ENCODE measurements around the gene RPS15. TPM values are rescaled to one million over a fixed set of nuclear protein-coding genes. Genes with fewer than 3 reads are reported as not detected.
A peak's percentile ranks its signal among the peaks of the same experiment; 100 is the strongest.

Gene RPS15
- total RNA-seq, 1 experiment from 2014 or later: 1,862 TPM

GRCh38 chr19:1472231-1473084, 34.3 kb downstream of the RPS15 start:
- CTCF ChIA-PET: interaction anchor here (1.1 to 1.7 kb wide), 2 partner anchors 28 to 157 kb away, joined by 3 to 7 read pairs; no protein-coding TSS in a partner anchor

More at GRCh38 chr19:1472231-1473084, 34.3 kb downstream of the RPS15 start:
- POLR2A ChIA-PET: interaction anchor here (1.0 to 2.4 kb wide), 5 partner anchors 17 to 339 kb away, joined by 3 to 8 read pairs (median 5); partner anchors contain the start of gene REEP6
- no TSS peak for BruUV-seq (replicated peaks)
- Histone ChIP-seq H3K4me1 (ENCODE audit: control insufficient read depth in 1 of 2, insufficient read depth in 2 of 2, low read length in 2 of 2) (peaks cover 20 to 44% of the 10 kb centered on the region in 2 experiments), H2AFZ (ENCODE audit: low read depth, low read length, poor library complexity, severe bottlenecking) (no peak overlapping the region), H3K27me3 (ENCODE audit: insufficient read depth, low read length) (no peaks in the 10 kb centered on the region), H3K4me3 (replicated peaks in 1 of 2; ENCODE audit: low read depth in 1 of 2, low read length in 2 of 2) (no peak overlapping the region), H3K36me3 (ENCODE audit: control insufficient read depth in 1 of 2, insufficient read depth in 2 of 2, low read length in 2 of 2) (peaks cover 3 to 4% of the 10 kb centered on the region in 2 experiments; a peak in 2 of 4 replicates), H3K79me2 (ENCODE audit: insufficient read depth, low read length) (peaks cover 30% of the 10 kb centered on the region), H3K9ac (ENCODE audit: low read length) (no peak overlapping the region), H3K9me3 (ENCODE audit: control insufficient read depth in 1 of 2, insufficient read depth in 1 of 2, low read depth in 1 of 2, low read length in 2 of 2) (no peaks in the 10 kb centered on the region), H3K4me2 (ENCODE audit: low read length) (0 out of 2 replicates have a peak overlapping the region, but pooled peaks have one; percentile 96), H4K20me1 (ENCODE audit: insufficient read depth) (no peaks in the 10 kb centered on the region), H3K9me2 (ENCODE audit: insufficient read depth) (no peaks in the 10 kb centered on the region), H3K27ac (ENCODE audit: low read depth, low read length) (no peak overlapping the region; the same call in 1 of the 2 replicates)
- TF ChIP-seq, protein P1, sequence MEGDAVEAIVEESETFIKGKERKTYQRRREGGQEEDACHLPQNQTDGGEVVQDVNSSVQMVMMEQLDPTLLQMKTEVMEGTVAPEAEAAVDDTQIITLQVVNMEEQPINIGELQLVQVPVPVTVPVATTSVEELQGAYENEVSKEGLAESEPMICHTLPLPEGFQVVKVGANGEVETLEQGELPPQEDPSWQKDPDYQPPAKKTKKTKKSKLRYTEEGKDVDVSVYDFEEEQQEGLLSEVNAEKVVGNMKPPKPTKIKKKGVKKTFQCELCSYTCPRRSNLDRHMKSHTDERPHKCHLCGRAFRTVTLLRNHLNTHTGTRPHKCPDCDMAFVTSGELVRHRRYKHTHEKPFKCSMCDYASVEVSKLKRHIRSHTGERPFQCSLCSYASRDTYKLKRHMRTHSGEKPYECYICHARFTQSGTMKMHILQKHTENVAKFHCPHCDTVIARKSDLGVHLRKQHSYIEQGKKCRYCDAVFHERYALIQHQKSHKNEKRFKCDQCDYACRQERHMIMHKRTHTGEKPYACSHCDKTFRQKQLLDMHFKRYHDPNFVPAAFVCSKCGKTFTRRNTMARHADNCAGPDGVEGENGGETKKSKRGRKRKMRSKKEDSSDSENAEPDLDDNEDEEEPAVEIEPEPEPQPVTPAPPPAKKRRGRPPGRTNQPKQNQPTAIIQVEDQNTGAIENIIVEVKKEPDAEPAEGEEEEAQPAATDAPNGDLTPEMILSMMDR (IDR thresholded peaks at IDR 0.05 in 2 of 3, conservative IDR thresholded peaks at IDR 0.05 in 1 of 3; ENCODE audit: borderline replicate concordance in 1 of 3, insufficient read depth in 1 of 3, low read depth in 2 of 3, low read length in 2 of 3): no peak
- no peak for TF ChIP-seq MAX (IDR thresholded peaks at IDR 0.05)
- TF ChIP-seq JUND (IDR thresholded peaks at IDR 0.05): no peak
- TF ChIP-seq ZFX (IDR thresholded peaks at IDR 0.05): no peak
- TF ChIP-seq POLR2A (IDR thresholded peaks at IDR 0.05; ENCODE audit: borderline replicate concordance, extremely low read depth, insufficient read depth, insufficient read length): no peak
- TF ChIP-seq SP1 (IDR thresholded peaks at IDR 0.05; ENCODE audit: low read depth): no peak
- no peak for TF ChIP-seq SIN3A (IDR thresholded peaks at IDR 0.05; ENCODE audit: low read depth)
- TF ChIP-seq YY1 (IDR thresholded peaks at IDR 0.05; ENCODE audit: extremely low read depth, insufficient replicate concordance, low read depth, low read length): no peak
- no peak for TF ChIP-seq FOSL1 (IDR thresholded peaks at IDR 0.05; ENCODE audit: low read depth)
- no peak for TF ChIP-seq CBX3 (IDR thresholded peaks at IDR 0.05; ENCODE audit: low read depth)
- no peak for TF ChIP-seq EZH2phosphoT487 (IDR thresholded peaks at IDR 0.05; ENCODE audit: borderline replicate concordance)
- no peak for TF ChIP-seq CEBPB (IDR thresholded peaks at IDR 0.05; ENCODE audit: low read depth)
- TF ChIP-seq ELF1 (IDR thresholded peaks at IDR 0.05; ENCODE audit: borderline replicate concordance, low read depth): no peak
- ATAC-seq (no peak), DNase-seq (ENCODE audit: low read depth, low spot score) (no peak)
- intact Hi-C loops (cut with micrococcal nuclease): no loop called here
- RAD21 ChIA-PET (ENCODE audit: low non-redundant PET in 1 of 2, low total read pairs in 2 of 2, uncharacterized antibody in 2 of 2, unreplicated experiment in 2 of 2): interaction anchor here (0.5 to 0.7 kb wide), 2 partner anchors 15 to 63 kb away, joined by 3 read pairs; no protein-coding TSS in a partner anchor
